ENCODE data around the gene CTAGE1. TPM values are rescaled to one million over a fixed set of nuclear protein-coding genes. Genes with fewer than 3 reads are reported as not detected.

The CTAGE1 gene
- polyA plus RNA-seq, 1 of the 3 experiments (the other 2 are of a cell fraction): 0.07 TPM

DNA sequence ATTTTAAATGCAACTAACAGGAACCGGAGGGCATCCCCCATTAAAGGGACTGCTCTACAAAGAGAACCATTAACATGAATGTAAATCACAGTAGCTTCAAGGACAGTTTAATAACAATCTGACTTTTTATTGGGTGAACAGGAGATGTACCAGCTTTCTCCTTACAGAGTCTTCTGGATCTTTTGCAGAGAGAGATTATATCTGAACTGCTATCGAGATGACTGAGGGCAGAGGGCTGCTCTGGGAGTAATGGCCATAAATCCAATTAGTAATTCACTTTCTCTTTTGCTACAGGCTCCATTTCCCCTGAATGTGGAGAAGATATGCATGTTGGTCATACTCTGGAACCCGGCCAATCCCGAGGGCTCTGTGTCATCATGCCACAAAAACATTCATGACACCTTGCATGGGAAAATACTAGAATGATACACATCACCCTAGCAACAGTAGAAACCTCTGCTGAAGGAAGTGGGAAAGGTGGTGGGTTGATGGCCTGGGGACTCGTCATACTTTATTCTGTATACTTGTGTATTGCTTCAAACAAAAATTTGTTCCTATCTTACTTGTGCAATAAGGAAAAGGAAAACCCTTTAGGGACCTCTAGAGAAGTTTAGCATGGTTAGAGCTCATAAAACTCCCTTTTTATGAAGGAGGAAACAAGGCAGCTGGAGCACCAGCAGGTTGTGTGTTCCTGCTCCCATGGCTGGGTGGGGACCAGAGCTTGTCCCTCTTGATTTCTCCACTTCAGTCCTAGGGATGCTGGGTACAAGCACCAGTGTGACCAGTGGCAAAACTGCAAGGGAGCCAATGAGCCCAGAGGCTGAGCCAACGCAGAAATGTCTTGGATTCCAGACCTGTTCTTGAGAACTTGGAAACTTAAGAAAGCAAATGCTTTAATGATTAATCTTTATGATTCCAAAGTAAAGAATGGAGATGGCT, 26.0 kb downstream of the CTAGE1 start:
- Histone ChIP-seq H3K4me3 (ENCODE audit: low read depth in 2 of 2, low read length in 1 of 2) (no peak overlapping the region), H3K27ac (ENCODE audit: low read depth in 2 of 2, low read length in 1 of 2) (no peak overlapping the region), H3K9me2 (no peaks in the 10 kb centered on the region), H2AFZ (ENCODE audit: low read depth) (no peak overlapping the region), H3K4me1 (ENCODE audit: control insufficient read depth in 1 of 2, insufficient read depth in 2 of 2, low read depth in 1 of 2, low read length in 1 of 2) (0 out of 4 replicates have a peak, but pooled peaks cover 0 to 3% of the 10 kb centered on the region in 2 experiments), H3F3A (replicated peaks; ENCODE audit: insufficient read depth) (no peaks in the 10 kb centered on the region), H4K20me1 (ENCODE audit: insufficient read depth) (no peaks in the 10 kb centered on the region), H3K27me3 (ENCODE audit: insufficient read depth) (peaks cover 35% of the 10 kb centered on the region; the same call in 1 of the 2 replicates), H3K36me3 (replicated peaks in 1 of 2; ENCODE audit: control insufficient read depth in 1 of 2, insufficient read depth in 2 of 2, low read length in 1 of 2) (no peaks in the 10 kb centered on the region), H3K79me2 (ENCODE audit: insufficient read depth) (no peaks in the 10 kb centered on the region), H3K9me3 (no peaks in the 10 kb centered on the region), H3K9ac (no peak overlapping the region), H3K4me2 (peak overlapping the region; percentile 56)
- WGBS (ENCODE audit: low lambda C conversion rate): 8% methylated on average over 6 of the region's 6 CpGs
- TF ChIP-seq NFIC (IDR thresholded peaks at IDR 0.05; ENCODE audit: borderline replicate concordance): no peak
- TF ChIP-seq CHD2 (IDR thresholded peaks at IDR 0.05; ENCODE audit: low read length, partially characterized antibody): no peak
- no peak for TF ChIP-seq YY1 (IDR thresholded peaks at IDR 0.05; ENCODE audit: low read depth)
- no peak for TF ChIP-seq MXI1 (IDR thresholded peaks at IDR 0.05; ENCODE audit: low read depth, low read length)
- no peak for TF ChIP-seq JUND (IDR thresholded peaks at IDR 0.05)
- TF ChIP-seq SMC3 (IDR thresholded peaks at IDR 0.05; ENCODE audit: low read depth, low read length): no peak
- TF ChIP-seq TEAD4 (IDR thresholded peaks at IDR 0.05; ENCODE audit: borderline replicate concordance, insufficient read depth): no peak
- no peak for TF ChIP-seq NRF1 (IDR thresholded peaks at IDR 0.05; ENCODE audit: low read depth, low read length)
- TF ChIP-seq MEF2A (IDR thresholded peaks at IDR 0.05; ENCODE audit: borderline replicate concordance, low read depth): no peak
- TF ChIP-seq RCOR1 (IDR thresholded peaks at IDR 0.05; ENCODE audit: low read length): no peak
- TF ChIP-seq EZH2phosphoT487 (IDR thresholded peaks at IDR 0.05; ENCODE audit: borderline replicate concordance, low read depth): no peak
- ChIA-PET POLR2A (no interaction called here), CTCF (no interaction called here)
- DNase-seq: peak; percentile 7

DNA sequence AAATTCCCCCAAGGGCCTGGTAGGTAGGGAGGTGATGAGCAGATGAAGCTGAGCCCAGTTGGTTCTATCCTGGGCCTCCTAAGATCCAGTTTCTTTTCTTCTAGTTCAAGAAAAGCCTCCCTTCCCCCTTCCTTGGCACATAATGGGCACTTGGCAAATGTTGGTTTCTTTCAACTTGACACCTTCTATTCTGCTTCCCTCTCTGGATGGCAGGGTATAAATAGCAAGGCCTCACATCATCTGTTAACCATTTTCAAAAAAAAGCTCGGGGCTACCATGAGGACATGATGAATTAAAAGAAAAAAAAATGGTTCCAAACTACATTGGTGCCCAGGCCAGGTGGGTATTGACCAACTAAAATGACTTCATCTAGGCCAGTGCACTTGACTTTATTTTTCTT, 29.9 kb downstream of the CTAGE1 start:
- Histone ChIP-seq H3K27ac (ENCODE audit: low read depth in 2 of 2, low read length in 1 of 2) (no peak overlapping the region), H3K9ac (no peak overlapping the region), H3K36me3 (replicated peaks in 1 of 2; ENCODE audit: control insufficient read depth in 1 of 2, insufficient read depth in 2 of 2, low read length in 1 of 2) (no peaks in the 10 kb centered on the region), H3K9me2 (no peaks in the 10 kb centered on the region), H4K20me1 (ENCODE audit: insufficient read depth) (no peaks in the 10 kb centered on the region), H3K79me2 (ENCODE audit: insufficient read depth) (no peaks in the 10 kb centered on the region), H3K9me3 (no peaks in the 10 kb centered on the region), H3K27me3 (ENCODE audit: insufficient read depth) (peaks cover 40% of the 10 kb centered on the region; the same call in 1 of the 2 replicates), H3F3A (replicated peaks; ENCODE audit: insufficient read depth) (no peaks in the 10 kb centered on the region), H3K4me1 (ENCODE audit: control insufficient read depth in 1 of 2, insufficient read depth in 2 of 2, low read depth in 1 of 2, low read length in 1 of 2) (0 out of 4 replicates have a peak, but pooled peaks cover 0 to 3% of the 10 kb centered on the region in 2 experiments), H2AFZ (ENCODE audit: low read depth) (no peak overlapping the region), H3K4me3 (ENCODE audit: low read depth in 2 of 2, low read length in 1 of 2) (no peak overlapping the region), H3K4me2 (no peak overlapping the region)
- CTCF ChIA-PET: no interaction called here
- TF ChIP-seq JUND (IDR thresholded peaks at IDR 0.05) (no peak), YY1 (IDR thresholded peaks at IDR 0.05; ENCODE audit: low read depth) (no peak), GABPA (IDR thresholded peaks at IDR 0.05; ENCODE audit: low read depth) (no peak), EP300 (IDR thresholded peaks at IDR 0.05; ENCODE audit: borderline replicate concordance in 1 of 2, low read depth in 1 of 2, low read length in 1 of 2) (no peak), CTCF (IDR thresholded peaks at IDR 0.05) (no peak), FOSL2 (IDR thresholded peaks at IDR 0.05; ENCODE audit: borderline replicate concordance, low read depth) (no peak)
- WGBS (ENCODE audit: low lambda C conversion rate): 4% methylated on average over 1 of the region's 1 CpG
- POLR2A ChIA-PET: no interaction called here
- no peak for DNase-seq
